AG04449 (cell line): Measurements from ENCODE around the gene TIMM10.
"Not testable (repeated sequence)": the region's sequence is repeated elsewhere in the genome, so short reads cannot be mapped to it uniquely, and the experiment has no call there.

Experiments
- CTCF ChIA-PET: fragments of 350-600 bp; formaldehyde crosslinking; extraction: SDS; loops from one replicate; lab custom pipeline; 2021; ENCODE audit warnings: antibody characterized with exemption; lab: Yijun Ruan, JAX
- POLR2A ChIA-PET: fragments of 400-600, 350-600 bp; formaldehyde crosslinking; extraction: SDS; loops from one replicate; lab custom pipeline; 2020; ENCODE audit warnings: antibody characterized with exemption, inconsistent platforms; lab: Yijun Ruan, JAX
- DNase-seq: peaks from one replicate; pipeline ENCODE4 v3.0.0-alpha.2; 2010; ENCODE audit warnings: low read depth, low spot score
- H3K4me3 ChIP-seq: 2 replicates; pipeline ENCODE4 v1.5.1; 2011; ENCODE audit warnings: low read depth, mild to moderate bottlenecking, control low read depth, low read length
- TF ChIP-seq, protein P1 (sequence below): IDR thresholded peaks from one replicate; pipeline ENCODE4 v1.5.1; 2011; ENCODE audit warnings: mild to moderate bottlenecking, moderate library complexity, low read length, control low read depth, inconsistent platforms; ENCODE audit not compliant: insufficient read depth; ENCODE audit errors: missing control alignments

Gene TIMM10

DNA sequence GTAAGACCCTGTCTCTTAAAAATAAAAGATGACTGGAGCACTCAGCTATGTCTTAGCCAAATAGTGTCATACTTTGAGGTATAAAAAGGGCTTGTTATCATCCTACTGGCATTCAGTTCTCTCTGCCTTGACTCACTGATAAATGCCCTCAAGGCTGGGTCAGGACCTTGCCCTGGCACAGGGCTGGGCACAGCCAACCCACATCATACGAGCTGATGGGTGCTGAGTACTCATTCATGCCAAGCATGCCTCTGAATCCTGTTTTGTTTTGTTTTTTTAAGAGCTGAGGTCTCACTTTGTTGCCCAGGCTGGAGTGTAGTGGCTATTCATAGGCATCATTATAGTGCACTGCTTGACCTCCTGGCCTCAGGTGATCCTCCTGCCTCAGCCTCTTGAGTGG is 8.8 kb upstream of the TIMM10 start:
- no peak for DNase-seq
- H3K4me3 ChIP-seq, result no peak overlapping the region
- TF ChIP-seq, protein P1, sequence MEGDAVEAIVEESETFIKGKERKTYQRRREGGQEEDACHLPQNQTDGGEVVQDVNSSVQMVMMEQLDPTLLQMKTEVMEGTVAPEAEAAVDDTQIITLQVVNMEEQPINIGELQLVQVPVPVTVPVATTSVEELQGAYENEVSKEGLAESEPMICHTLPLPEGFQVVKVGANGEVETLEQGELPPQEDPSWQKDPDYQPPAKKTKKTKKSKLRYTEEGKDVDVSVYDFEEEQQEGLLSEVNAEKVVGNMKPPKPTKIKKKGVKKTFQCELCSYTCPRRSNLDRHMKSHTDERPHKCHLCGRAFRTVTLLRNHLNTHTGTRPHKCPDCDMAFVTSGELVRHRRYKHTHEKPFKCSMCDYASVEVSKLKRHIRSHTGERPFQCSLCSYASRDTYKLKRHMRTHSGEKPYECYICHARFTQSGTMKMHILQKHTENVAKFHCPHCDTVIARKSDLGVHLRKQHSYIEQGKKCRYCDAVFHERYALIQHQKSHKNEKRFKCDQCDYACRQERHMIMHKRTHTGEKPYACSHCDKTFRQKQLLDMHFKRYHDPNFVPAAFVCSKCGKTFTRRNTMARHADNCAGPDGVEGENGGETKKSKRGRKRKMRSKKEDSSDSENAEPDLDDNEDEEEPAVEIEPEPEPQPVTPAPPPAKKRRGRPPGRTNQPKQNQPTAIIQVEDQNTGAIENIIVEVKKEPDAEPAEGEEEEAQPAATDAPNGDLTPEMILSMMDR, result no peak
- POLR2A ChIA-PET, result no interaction called here
- CTCF ChIA-PET, result interaction anchor here (0.7 to 2.1 kb wide), 4 partner anchors 12 to 194 kb away, joined by 3 to 9 read pairs (median 4); no protein-coding TSS in a partner anchor

DNA sequence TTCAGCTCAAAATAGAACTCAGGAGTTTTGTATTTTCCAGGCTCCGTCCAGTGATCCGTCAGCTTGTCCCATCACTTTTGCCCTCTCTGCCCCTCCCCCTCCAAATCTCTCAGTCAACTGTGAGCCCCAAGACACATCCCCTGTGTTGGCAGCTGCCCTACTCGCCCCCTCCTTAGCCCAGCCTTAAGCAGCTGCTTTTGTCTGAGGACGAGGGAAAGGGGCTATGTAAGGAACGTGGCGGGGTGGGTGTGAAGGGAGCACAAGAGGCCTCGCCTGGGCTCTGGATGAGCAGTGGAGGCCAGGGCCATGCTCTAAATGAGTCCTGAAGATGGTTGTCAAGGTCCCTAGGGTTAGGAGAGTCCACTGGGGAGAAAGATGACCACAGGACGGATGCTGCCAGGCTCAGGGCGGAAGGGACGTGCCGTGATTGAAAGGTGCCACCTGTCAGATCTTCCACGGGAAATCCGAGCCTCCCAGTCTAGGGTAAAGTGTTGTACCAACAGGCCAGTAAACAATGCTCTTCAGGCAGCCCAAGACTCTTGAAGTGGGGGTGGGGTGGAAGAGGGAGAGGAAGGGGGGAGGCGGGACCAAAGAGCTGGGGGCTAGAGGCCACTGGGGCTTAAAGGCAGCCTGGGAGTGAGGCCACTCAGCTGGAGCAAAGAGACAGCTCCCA is 6.5 kb upstream of the TIMM10 start, which contains the start of gene SMTNL1:
Gene SMTNL1 (plus strand): TSS at position 649 of the 673 bp plus-strand sequence. CDS start 5,048 bp downstream, outside the sequence.
- CTCF ChIA-PET, result interaction anchor here (1.1 to 2.4 kb wide), 7 partner anchors 10 to 104 kb away, joined by 3 to 10 read pairs (median 8); partner anchors contain the start of gene UBE2L6
- DNase-seq, result no peak

DNA sequence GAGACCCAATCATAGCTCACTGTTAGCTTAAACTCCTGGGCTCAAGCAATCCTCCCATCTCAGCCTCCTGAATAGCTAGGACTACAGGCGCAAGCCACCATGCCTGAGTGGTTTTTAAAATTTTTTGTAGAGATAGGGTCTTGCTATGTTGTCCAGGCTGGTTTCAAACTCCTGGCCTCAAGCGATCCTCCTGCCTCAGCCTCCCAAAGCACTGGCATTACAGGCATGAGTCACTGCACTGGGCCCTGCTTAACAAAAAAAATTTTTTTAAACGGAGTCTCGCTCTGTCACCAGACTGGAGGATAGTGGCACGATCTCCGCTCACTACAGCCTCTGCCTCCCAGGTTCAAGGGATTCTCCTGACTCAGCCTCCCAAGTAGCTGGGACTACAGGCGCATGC is 3.9 kb upstream of the TIMM10 start:
- ChIA-PET CTCF (interaction anchor here (1.2 to 1.8 kb wide), 5 partner anchors 62 to 110 kb away, joined by 3 to 8 read pairs (median 4); no protein-coding TSS in a partner anchor), POLR2A (interaction anchor here (0.5 kb wide), 1 partner anchor 21 kb away, joined by 3 read pairs; no protein-coding TSS in a partner anchor)
- DNase-seq, H3K4me3 ChIP-seq: not testable (repeated sequence)

More for the DNA sequence above, 6.5 kb upstream of the TIMM10 start, which contains the start of gene SMTNL1:
- TF ChIP-seq, protein P1, result no peak
- no peak within 1 kb of the TSS for H3K4me3 ChIP-seq
- POLR2A ChIA-PET, result no interaction called here

DNA sequence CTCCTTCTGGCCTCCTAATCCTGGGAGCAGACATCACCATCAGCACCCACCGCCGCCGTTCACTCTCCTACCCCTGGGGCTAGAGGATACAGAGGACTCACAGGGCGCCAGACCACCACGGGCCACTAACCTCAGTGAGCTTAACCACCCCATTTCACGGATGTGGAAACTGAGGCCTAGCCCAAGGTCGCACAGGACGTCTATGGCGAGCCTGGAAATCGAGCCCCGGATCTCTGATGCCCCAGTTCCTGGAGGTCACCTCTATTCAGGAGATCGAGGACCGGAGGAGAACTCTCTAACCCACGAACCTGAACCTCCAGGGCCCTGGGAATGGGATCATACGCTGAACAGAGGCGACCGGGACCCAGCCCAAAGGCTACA is 349 bp downstream of the TIMM10 start:
- ChIA-PET CTCF (interaction anchor here (1.0 to 18.1 kb wide), 9 partner anchors 10 to 181 kb away, joined by 3 to 421 read pairs (median 115); partner anchors contain the start of genes RTN4RL2 and SLC43A1), POLR2A (interaction anchor here (1.5 kb wide), 1 partner anchor 111 kb away, joined by 3 read pairs; no protein-coding TSS in a partner anchor)
- no peak for DNase-seq
- TF ChIP-seq, protein P1, result no peak
- peak overlapping the region; percentile 96 for H3K4me3 ChIP-seq

DNA sequence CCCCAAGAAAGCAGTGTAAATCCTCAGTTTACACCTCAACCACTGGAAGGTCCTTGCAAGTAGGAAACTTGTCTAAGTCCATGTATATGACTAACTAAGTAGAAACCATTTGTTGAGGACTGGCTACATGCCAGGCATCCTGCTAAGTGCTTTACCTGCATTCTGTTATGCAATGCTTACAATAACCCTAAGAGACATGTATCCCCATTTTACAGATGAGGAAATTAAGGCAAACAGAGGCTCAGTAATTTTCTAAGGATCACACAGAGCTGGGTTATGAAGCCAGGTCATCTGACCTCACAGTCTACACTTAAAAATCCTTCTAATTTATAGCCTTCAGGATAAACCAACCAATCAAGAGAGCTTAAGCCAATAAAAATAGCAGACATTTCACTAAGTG is 1.5 kb downstream of the TIMM10 start:
- no peak for DNase-seq
- ChIA-PET CTCF (interaction anchor here (1.0 to 18.1 kb wide), 11 partner anchors 9 to 186 kb away, joined by 3 to 421 read pairs (median 60); partner anchors contain the start of genes RTN4RL2 and SLC43A1), POLR2A (interaction anchor here (1.5 kb wide), 1 partner anchor 112 kb away, joined by 3 read pairs; no protein-coding TSS in a partner anchor)
- TF ChIP-seq, protein P1, result no peak
- no peak overlapping the region for H3K4me3 ChIP-seq

DNA sequence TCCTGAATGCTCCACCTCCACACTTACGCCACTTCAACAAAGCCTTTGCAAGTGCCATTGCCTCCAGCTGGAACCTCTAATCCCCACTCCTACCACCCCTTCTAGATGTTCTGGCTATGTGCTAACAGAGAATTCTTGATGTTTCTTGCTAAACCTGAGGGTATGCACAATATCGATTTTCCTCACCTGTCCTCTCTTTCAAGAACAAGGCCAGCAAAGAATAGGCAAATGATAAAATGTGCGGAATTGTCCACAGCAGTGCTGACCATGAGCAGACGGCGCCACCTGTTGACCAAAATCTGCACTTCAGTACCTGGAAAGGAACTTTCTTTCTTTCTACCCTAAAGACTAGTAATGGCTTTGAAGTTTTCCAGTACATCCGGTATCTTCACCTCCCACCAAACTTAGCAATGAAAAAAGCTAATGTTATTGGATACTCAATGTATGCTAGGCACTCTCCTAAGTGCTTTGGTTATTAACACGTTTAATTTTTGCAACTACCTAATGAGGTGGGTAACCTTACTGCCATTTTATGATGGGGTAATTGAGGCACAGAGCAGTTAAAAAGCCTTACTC is 3.4 kb downstream of the TIMM10 start:
- ChIA-PET POLR2A (no interaction called here), CTCF (interaction anchor here (0.6 to 18.1 kb wide), 53 partner anchors 9 to 1050 kb away, joined by 3 to 421 read pairs (median 5); partner anchors contain the start of genes P2RX3, RTN4RL2, SLC43A1 and SMTNL1)
- TF ChIP-seq, protein P1, result peak; percentile 87
- DNase-seq, result no peak
- H3K4me3 ChIP-seq, result no peak overlapping the region
